ENCODE data around the gene LDHA. TPM values are rescaled to one million over a fixed set of nuclear protein-coding genes. Genes with fewer than 3 reads are reported as not detected.

Gene LDHA
- polyA plus RNA-seq (2012; ENCODE audit: low read depth, missing spikeins): 1,757 TPM

- DNase-seq (ENCODE audit: insufficient read length, low spot score) (peak; percentile 87), FAIRE-seq (peak; percentile 90)
- TF ChIP-seq PAX5 (IDR thresholded peaks at IDR 0.05; ENCODE audit: insufficient read depth, low read length, severe bottlenecking) (peak; percentile 9), POU2F2 (IDR thresholded peaks at IDR 0.05; ENCODE audit: low read depth, low read length) (peak; percentile 90), SPI1 (IDR thresholded peaks at IDR 0.05; ENCODE audit: low read depth, low read length) (no peak), POLR2A (IDR thresholded peaks at IDR 0.05; ENCODE audit: low read depth, low read length) (peak; percentile 98), POLR2AphosphoS5 (IDR thresholded peaks at IDR 0.05; ENCODE audit: low read depth, low read length) (peak; percentile 99), TAF1 (IDR thresholded peaks at IDR 0.05; ENCODE audit: low read depth, low read length) (peak; percentile 86)
Observed at GRCh38 chr11:18394275-18394927, at the start of gene LDHA. Gene LDHA (plus strand): TSS chr11:18394563. CDS start chr11:18396843, 2,280 bp downstream.

- TF ChIP-seq POLR2A (IDR thresholded peaks at IDR 0.05; ENCODE audit: low read depth, low read length): no peak
- no peak for TF ChIP-seq TAF1 (IDR thresholded peaks at IDR 0.05; ENCODE audit: low read depth, low read length)
- TF ChIP-seq SPI1 (IDR thresholded peaks at IDR 0.05; ENCODE audit: low read depth, low read length): no peak
- no peak for TF ChIP-seq PAX5 (IDR thresholded peaks at IDR 0.05; ENCODE audit: insufficient read depth, low read length, severe bottlenecking)
- no peak for TF ChIP-seq POLR2AphosphoS5 (IDR thresholded peaks at IDR 0.05; ENCODE audit: low read depth, low read length)
- no peak for TF ChIP-seq POU2F2 (IDR thresholded peaks at IDR 0.05; ENCODE audit: low read depth, low read length)
- DNase-seq (ENCODE audit: insufficient read length, low spot score) (no peak), FAIRE-seq (no peak)
Observed at GRCh38 chr11:18347471-18348125, 46.8 kb upstream of the LDHA start.

DNA sequence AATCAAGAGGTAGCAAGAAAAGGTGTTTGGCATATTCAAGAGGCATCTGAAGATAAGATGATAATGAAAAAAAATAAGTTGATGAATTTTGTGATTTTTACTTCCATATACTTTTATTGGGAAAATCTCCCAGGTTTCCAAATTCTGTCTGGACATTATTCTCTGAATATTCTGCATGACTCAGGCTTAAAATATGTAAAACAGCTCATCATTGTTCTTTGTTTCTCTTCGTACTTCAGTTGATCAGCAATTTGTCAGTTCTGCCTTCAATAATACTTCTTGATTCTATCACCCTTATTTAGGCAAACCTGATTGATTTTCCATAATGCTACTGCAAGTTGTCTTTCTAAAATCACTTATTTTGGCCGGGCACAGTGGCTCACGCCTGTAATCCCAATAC is 41.8 kb upstream of the LDHA start:
- DNase-seq (ENCODE audit: insufficient read length, low spot score) (no peak), FAIRE-seq (no peak)
- TF ChIP-seq TAF1 (IDR thresholded peaks at IDR 0.05; ENCODE audit: low read depth, low read length): no peak
- no peak for TF ChIP-seq SPI1 (IDR thresholded peaks at IDR 0.05; ENCODE audit: low read depth, low read length)
- no peak for TF ChIP-seq POLR2AphosphoS5 (IDR thresholded peaks at IDR 0.05; ENCODE audit: low read depth, low read length)
- no peak for TF ChIP-seq POLR2A (IDR thresholded peaks at IDR 0.05; ENCODE audit: low read depth, low read length)
- TF ChIP-seq POU2F2 (IDR thresholded peaks at IDR 0.05; ENCODE audit: low read depth, low read length): no peak
- TF ChIP-seq PAX5 (IDR thresholded peaks at IDR 0.05; ENCODE audit: insufficient read depth, low read length, severe bottlenecking): no peak

- DNase-seq (ENCODE audit: insufficient read length, low spot score) (no peak), FAIRE-seq (no peak)
- TF ChIP-seq POLR2A (IDR thresholded peaks at IDR 0.05; ENCODE audit: low read depth, low read length) (no peak), POU2F2 (IDR thresholded peaks at IDR 0.05; ENCODE audit: low read depth, low read length) (no peak), SPI1 (IDR thresholded peaks at IDR 0.05; ENCODE audit: low read depth, low read length) (no peak), POLR2AphosphoS5 (IDR thresholded peaks at IDR 0.05; ENCODE audit: low read depth, low read length) (no peak), TAF1 (IDR thresholded peaks at IDR 0.05; ENCODE audit: low read depth, low read length) (no peak), PAX5 (IDR thresholded peaks at IDR 0.05; ENCODE audit: insufficient read depth, low read length, severe bottlenecking) (no peak)
Observed at GRCh38 chr11:18358646-18359045, 35.7 kb upstream of the LDHA start.

GRCh38 chr11:18361154-18361553 is 33.2 kb upstream of the LDHA start:
- no peak for FAIRE-seq
- TF ChIP-seq PAX5 (IDR thresholded peaks at IDR 0.05; ENCODE audit: insufficient read depth, low read length, severe bottlenecking) (no peak), POLR2A (IDR thresholded peaks at IDR 0.05; ENCODE audit: low read depth, low read length) (no peak)
- no peak for DNase-seq (ENCODE audit: insufficient read length, low spot score)

- DNase-seq (ENCODE audit: insufficient read length, low spot score): no peak
- no peak for FAIRE-seq
- TF ChIP-seq POLR2AphosphoS5 (IDR thresholded peaks at IDR 0.05; ENCODE audit: low read depth, low read length) (no peak), TAF1 (IDR thresholded peaks at IDR 0.05; ENCODE audit: low read depth, low read length) (no peak), POLR2A (IDR thresholded peaks at IDR 0.05; ENCODE audit: low read depth, low read length) (no peak), SPI1 (IDR thresholded peaks at IDR 0.05; ENCODE audit: low read depth, low read length) (no peak), PAX5 (IDR thresholded peaks at IDR 0.05; ENCODE audit: insufficient read depth, low read length, severe bottlenecking) (no peak), POU2F2 (IDR thresholded peaks at IDR 0.05; ENCODE audit: low read depth, low read length) (no peak)
Observed at GRCh38 chr11:18364495-18365073, 29.8 kb upstream of the LDHA start.

DNA sequence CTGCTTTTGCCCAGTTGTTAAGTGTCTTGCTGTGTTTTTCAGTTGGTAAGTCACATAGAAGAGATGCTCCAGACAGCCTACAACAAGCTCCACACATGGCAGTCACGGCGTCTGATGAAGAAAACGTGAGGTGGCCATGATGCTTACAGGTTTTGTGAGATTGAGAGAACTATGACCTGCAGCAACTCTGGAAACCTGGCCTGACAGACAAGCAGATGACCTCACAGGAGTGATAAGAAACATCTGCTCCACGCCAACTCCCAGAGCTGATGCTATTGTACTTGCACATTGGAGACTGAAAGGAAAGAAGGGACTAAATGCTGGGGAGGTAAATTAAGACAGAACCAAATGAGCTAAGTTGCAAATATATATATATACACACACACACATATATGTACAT is 28.6 kb upstream of the LDHA start:
- TF ChIP-seq TAF1 (IDR thresholded peaks at IDR 0.05; ENCODE audit: low read depth, low read length) (no peak), PAX5 (IDR thresholded peaks at IDR 0.05; ENCODE audit: insufficient read depth, low read length, severe bottlenecking) (no peak), SPI1 (IDR thresholded peaks at IDR 0.05; ENCODE audit: low read depth, low read length) (no peak), POLR2A (IDR thresholded peaks at IDR 0.05; ENCODE audit: low read depth, low read length) (no peak), POU2F2 (IDR thresholded peaks at IDR 0.05; ENCODE audit: low read depth, low read length) (no peak), POLR2AphosphoS5 (IDR thresholded peaks at IDR 0.05; ENCODE audit: low read depth, low read length) (no peak)
- no peak for FAIRE-seq
- DNase-seq (ENCODE audit: insufficient read length, low spot score): no peak

GRCh38 chr11:18366286-18366685 is 28.1 kb upstream of the LDHA start:
- FAIRE-seq (no peak), DNase-seq (ENCODE audit: insufficient read length, low spot score) (no peak)
- TF ChIP-seq POU2F2 (IDR thresholded peaks at IDR 0.05; ENCODE audit: low read depth, low read length) (no peak), POLR2AphosphoS5 (IDR thresholded peaks at IDR 0.05; ENCODE audit: low read depth, low read length) (no peak), TAF1 (IDR thresholded peaks at IDR 0.05; ENCODE audit: low read depth, low read length) (no peak), SPI1 (IDR thresholded peaks at IDR 0.05; ENCODE audit: low read depth, low read length) (no peak), PAX5 (IDR thresholded peaks at IDR 0.05; ENCODE audit: insufficient read depth, low read length, severe bottlenecking) (no peak), POLR2A (IDR thresholded peaks at IDR 0.05; ENCODE audit: low read depth, low read length) (no peak)

- FAIRE-seq (no peak), DNase-seq (ENCODE audit: insufficient read length, low spot score) (no peak)
- TF ChIP-seq SPI1 (IDR thresholded peaks at IDR 0.05; ENCODE audit: low read depth, low read length) (no peak), POU2F2 (IDR thresholded peaks at IDR 0.05; ENCODE audit: low read depth, low read length) (no peak)
Observed at GRCh38 chr11:18367431-18367830, 26.9 kb upstream of the LDHA start.

Measured in GM12891 (cell line).